ENCODE data around the gene MTCL1.

MTCL1 gene

GRCh38 chr18:8843005-8843404 is 137.6 kb downstream of the MTCL1 start:
- DNase-seq: no peak

GRCh38 chr18:8844721-8845148 is 139.4 kb downstream of the MTCL1 start:
- no peak for DNase-seq

- DNase-seq: no peak
Measured at GRCh38 chr18:8845506-8845905, 140.2 kb downstream of the MTCL1 start.

GRCh38 chr18:8847066-8847755 is 141.9 kb downstream of the MTCL1 start:
- no peak for DNase-seq

GRCh38 chr18:8847900-8848299 is 142.5 kb downstream of the MTCL1 start:
- DNase-seq: no peak

- no peak for DNase-seq
Measured at GRCh38 chr18:8848541-8848940, 143.2 kb downstream of the MTCL1 start.

- DNase-seq: no peak
Measured at GRCh38 chr18:8849696-8850095, 144.3 kb downstream of the MTCL1 start.

- no peak for DNase-seq
Measured at GRCh38 chr18:8851659-8852058, 146.3 kb downstream of the MTCL1 start.

GRCh38 chr18:8854550-8854949 is 149.2 kb downstream of the MTCL1 start:
- no peak for DNase-seq

GRCh38 chr18:8854962-8855361 is 149.6 kb downstream of the MTCL1 start:
- no peak for DNase-seq

GRCh38 chr18:8856212-8856611 is 150.9 kb downstream of the MTCL1 start:
- DNase-seq: no peak

GRCh38 chr18:8856769-8857393 is 151.5 kb downstream of the MTCL1 start:
- DNase-seq: no peak

GRCh38 chr18:8857806-8858205 is 152.4 kb downstream of the MTCL1 start:
- DNase-seq: no peak

- DNase-seq: peak; percentile 45
Measured at GRCh38 chr18:8858888-8859511, 153.6 kb downstream of the MTCL1 start.

GRCh38 chr18:8860845-8861642 is 155.7 kb downstream of the MTCL1 start:
- no peak for DNase-seq

GRCh38 chr18:8863427-8863826 is 158.1 kb downstream of the MTCL1 start:
- no peak for DNase-seq

- peak; percentile 51 for DNase-seq
Measured at GRCh38 chr18:8865934-8866333, 160.6 kb downstream of the MTCL1 start.

- no peak for DNase-seq
Measured at GRCh38 chr18:8866679-8867078, 161.3 kb downstream of the MTCL1 start.

GRCh38 chr18:8868276-8868675 is 162.9 kb downstream of the MTCL1 start:
- no peak for DNase-seq

- no peak for DNase-seq
Measured at GRCh38 chr18:8868779-8869415, 163.5 kb downstream of the MTCL1 start.

GRCh38 chr18:8869696-8870095 is 164.3 kb downstream of the MTCL1 start:
- DNase-seq: no peak

- no peak for DNase-seq
Measured at GRCh38 chr18:8870528-8870927, 165.2 kb downstream of the MTCL1 start.

GRCh38 chr18:8871489-8871888 is 166.1 kb downstream of the MTCL1 start:
- no peak for DNase-seq

Measured in hematopoietic multipotent progenitor cell treated with erythropoietin and hydrocortisone succinate and interleukin-3 and kit ligand, for 8 days (in vitro differentiated cells).